ENCODE data around the gene DNASE1.
A peak's percentile ranks its signal among the peaks of the same experiment; 100 is the strongest.
"Not testable (repeated sequence)": the region's sequence is repeated elsewhere in the genome, so short reads cannot be mapped to it uniquely, and the experiment has no call there.

Gene DNASE1

GRCh38 chr16:3641801-3642396, 12.6 kb upstream of the DNASE1 start:
- DNase-seq: no peak

GRCh38 chr16:3642397-3643094, 11.9 kb upstream of the DNASE1 start:
- no peak for DNase-seq

GRCh38 chr16:3643095-3643730, 11.3 kb upstream of the DNASE1 start:
- no peak for DNase-seq

GRCh38 chr16:3645108-3645503, 9.4 kb upstream of the DNASE1 start:
- no peak for DNase-seq

GRCh38 chr16:3645504-3646347, 8.8 kb upstream of the DNASE1 start:
- no peak for DNase-seq

- DNase-seq: no peak
Observed at GRCh38 chr16:3646348-3646920, 8.1 kb upstream of the DNASE1 start.

- no peak for DNase-seq
Observed at GRCh38 chr16:3650631-3651265, 3.7 kb upstream of the DNASE1 start.

- no peak for DNase-seq
Observed at GRCh38 chr16:3651461-3652372, 2.8 kb upstream of the DNASE1 start.

- DNase-seq: no peak
Observed at GRCh38 chr16:3652373-3653195, 1.9 kb upstream of the DNASE1 start.

- DNase-seq: peak; percentile 29
Observed at GRCh38 chr16:3655030-3655395, 522 bp downstream of the DNASE1 start.

GRCh38 chr16:3655396-3656159, 1.1 kb downstream of the DNASE1 start:
- DNase-seq: peak; percentile 30

- DNase-seq: not testable (repeated sequence)
Observed at GRCh38 chr16:3656160-3656490, 1.6 kb downstream of the DNASE1 start.

- DNase-seq: peak; percentile 23
Observed at GRCh38 chr16:3656491-3657468, 2.3 kb downstream of the DNASE1 start.

GRCh38 chr16:3659251-3659650, 4.8 kb downstream of the DNASE1 start:
- no peak for DNase-seq

GRCh38 chr16:3661311-3661710, 6.8 kb downstream of the DNASE1 start:
- DNase-seq: peak; percentile 8

- DNase-seq: peak; percentile 14
Observed at GRCh38 chr16:3661922-3662321, 7.4 kb downstream of the DNASE1 start.

GRCh38 chr16:3662601-3663000, 8.1 kb downstream of the DNASE1 start:
- peak; percentile 12 for DNase-seq

GRCh38 chr16:3664187-3664896, 9.9 kb downstream of the DNASE1 start:
- DNase-seq: peak; percentile 19
